Measurements from ENCODE around the gene GIT2. TPM values are rescaled to one million over a fixed set of nuclear protein-coding genes. Genes with fewer than 3 reads are reported as not detected.

Gene GIT2
- total RNA-seq, 4 donors from 2014 or later: 28.7 to 46.5 (median 36.2) TPM

- DNase-seq (ENCODE audit: extremely low spot score): no peak
- Histone ChIP-seq H3K4me3 (no peak overlapping the region), H3K27me3 (no peaks in the 10 kb centered on the region), H3K36me3 (peaks cover 29 to 68% (median 48%) of the 10 kb centered on the region in 4 donors), H3K9me3 (no peaks in the 10 kb centered on the region), H3K27ac (replicated peaks in 1 of 4) (no peak overlapping the region), H3K4me1 (peaks cover 8 to 19% (median 11%) of the 10 kb centered on the region in 4 donors)
- intact Hi-C loops (cut with DNase I): no loop called here
- TF ChIP-seq EP300 (IDR thresholded peaks at IDR 0.05) (no peak), CTCF (IDR thresholded peaks at IDR 0.05) (no peak), POLR2A (IDR thresholded peaks at IDR 0.05; ENCODE audit: low read depth) (no peak), POLR2AphosphoS5 (IDR thresholded peaks at IDR 0.05) (no peak)
- 82% methylated on average over 6 of the region's 6 CpGs for WGBS
These were observed 55.7 kb downstream of the GIT2 start for GRCh38 chr12:109940339-109940923.

GRCh38 chr12:109939504-109939903 lies 56.7 kb downstream of the GIT2 start:
- Histone ChIP-seq H3K4me3 (no peak overlapping the region), H3K27me3 (no peaks in the 10 kb centered on the region), H3K4me1 (peaks cover under 1 to 10% (median 7%) of the 10 kb centered on the region in 4 donors), H3K9me3 (no peaks in the 10 kb centered on the region), H3K36me3 (peaks cover 29 to 69% (median 56%) of the 10 kb centered on the region in 4 donors), H3K27ac (replicated peaks in 1 of 4) (no peak overlapping the region)
- intact Hi-C loops (cut with DNase I): no loop called here
- no peak for TF ChIP-seq CTCF (IDR thresholded peaks at IDR 0.05)
- no peak for TF ChIP-seq EP300 (IDR thresholded peaks at IDR 0.05)
- no peak for TF ChIP-seq POLR2AphosphoS5 (IDR thresholded peaks at IDR 0.05)
- no peak for DNase-seq (ENCODE audit: extremely low spot score)
- WGBS: 97% methylated on average over 2 of the region's 2 CpGs

GRCh38 chr12:109938947-109939346 lies 57.2 kb downstream of the GIT2 start:
- H3K4me3 ChIP-seq: no peak overlapping the region
- intact Hi-C loops (cut with DNase I): no loop called here
- 88% methylated on average over 7 of the region's 7 CpGs for WGBS
- no peak for DNase-seq (ENCODE audit: extremely low spot score)
- peaks cover 0 to 10% (median 7%) of the 10 kb centered on the region in 4 donors for H3K4me1 ChIP-seq
- no peak overlapping the region for H3K27ac ChIP-seq (replicated peaks in 1 of 4)
- TF ChIP-seq EP300 (IDR thresholded peaks at IDR 0.05): no peak
- no peak for TF ChIP-seq CTCF (IDR thresholded peaks at IDR 0.05)
- TF ChIP-seq POLR2AphosphoS5 (IDR thresholded peaks at IDR 0.05): no peak
- TF ChIP-seq POLR2A (IDR thresholded peaks at IDR 0.05; ENCODE audit: low read depth): no peak
- H3K36me3 ChIP-seq: peaks cover 29 to 69% (median 56%) of the 10 kb centered on the region in 4 donors
- H3K27me3 ChIP-seq: no peaks in the 10 kb centered on the region
- H3K9me3 ChIP-seq: no peaks in the 10 kb centered on the region

GRCh38 chr12:109937371-109937770 lies 58.8 kb downstream of the GIT2 start:
- Histone ChIP-seq H3K4me3 (no peak overlapping the region), H3K4me1 (peaks cover 0 to 10% (median 7%) of the 10 kb centered on the region in 4 donors), H3K27me3 (no peaks in the 10 kb centered on the region), H3K9me3 (no peaks in the 10 kb centered on the region), H3K36me3 (peaks cover 43 to 80% (median 67%) of the 10 kb centered on the region in 4 donors), H3K27ac (replicated peaks in 1 of 4) (no peak overlapping the region)
- no peak for DNase-seq (ENCODE audit: extremely low spot score)
- WGBS: 81% methylated on average over 5 of the region's 5 CpGs
- TF ChIP-seq EP300 (IDR thresholded peaks at IDR 0.05) (no peak), POLR2AphosphoS5 (IDR thresholded peaks at IDR 0.05) (no peak)
- intact Hi-C loops (cut with DNase I): no loop called here

GRCh38 chr12:109934026-109934425 lies 62.1 kb downstream of the GIT2 start:
- TF ChIP-seq CTCF (IDR thresholded peaks at IDR 0.05) (peak in 1 of 3 experiments; percentile 20), POLR2AphosphoS5 (IDR thresholded peaks at IDR 0.05) (no peak), EP300 (IDR thresholded peaks at IDR 0.05) (no peak), POLR2A (IDR thresholded peaks at IDR 0.05; ENCODE audit: low read depth) (no peak)
- DNase-seq (ENCODE audit: extremely low spot score): no peak
- Histone ChIP-seq H3K4me1 (peaks cover 0 to 7% (median 3%) of the 10 kb centered on the region in 4 donors), H3K9me3 (no peaks in the 10 kb centered on the region), H3K36me3 (peaks cover 52 to 100% (median 91%) of the 10 kb centered on the region in 4 donors), H3K27me3 (no peaks in the 10 kb centered on the region), H3K4me3 (no peak overlapping the region), H3K27ac (replicated peaks in 1 of 4) (peak overlapping the region in 2 of 4 donors; percentile 49 to 52)
- intact Hi-C loops (cut with DNase I): no loop called here
- 70% methylated on average over 5 of the region's 5 CpGs for WGBS

All from esophagus muscularis mucosa (tissue), 4 donors.